MCF 10A (cell line): ENCODE data around the gene MYO16. TPM values are rescaled to one million over a fixed set of nuclear protein-coding genes. Genes with fewer than 3 reads are reported as not detected.

Experiments used
- BruUV-seq: library from RNA; stranded (reverse); fragments of 400-500 nt; replicated peaks from 2 replicates; lab custom pipeline; 2021; lab: Mats Ljungman, UMichigan
- CTCF ChIA-PET: fragments of 300-600 bp; sonication (Branson Sonifier 250); formaldehyde crosslinking; extraction: SDS; loops from one replicate; lab custom pipeline; 2021; ENCODE audit warnings: antibody characterized with exemption, inconsistent platforms; lab: Yijun Ruan, JAX
- POLR2A ChIA-PET: fragments of 300-600, 350-650 bp; sonication (Branson Sonifier 250); formaldehyde crosslinking; extraction: SDS; loops from one replicate; lab custom pipeline; 2020; ENCODE audit warnings: antibody characterized with exemption, inconsistent platforms; lab: Yijun Ruan, JAX
- DNase-seq: peaks from one replicate; pipeline ENCODE4 v3.0.0-alpha.2; 2018; ENCODE audit not compliant: unreplicated experiment
- H3K27ac Mint-ChIP-seq: one replicate; pipeline ENCODE4 v1.8.0; 2022; ENCODE audit warnings: mild to moderate bottlenecking, low read depth, mixed read lengths; ENCODE audit not compliant: unreplicated experiment
- H3K27me3 Mint-ChIP-seq: one replicate; pipeline ENCODE4 v1.8.0; 2022; ENCODE audit warnings: mixed read lengths; ENCODE audit not compliant: insufficient read depth, unreplicated experiment
- H3K36me3 Mint-ChIP-seq: one replicate; pipeline ENCODE4 v1.8.0; 2022; ENCODE audit warnings: mild to moderate bottlenecking, moderate library complexity, mixed read lengths; ENCODE audit not compliant: insufficient read depth, unreplicated experiment
- H3K4me1 Mint-ChIP-seq: one replicate; pipeline ENCODE4 v1.8.0; 2022; ENCODE audit warnings: mixed read lengths; ENCODE audit not compliant: insufficient read depth, unreplicated experiment
- H3K4me3 Mint-ChIP-seq: one replicate; pipeline ENCODE4 v1.8.0; 2022; ENCODE audit warnings: mild to moderate bottlenecking, moderate library complexity, mixed read lengths; ENCODE audit not compliant: unreplicated experiment
- H3K9me3 Mint-ChIP-seq: one replicate; pipeline ENCODE4 v1.8.0; 2022; ENCODE audit warnings: mixed read lengths; ENCODE audit not compliant: unreplicated experiment
- CTCF ChIP-seq: fragments of 200-600 bp; IDR thresholded peaks from one replicate; pipeline ENCODE4 v1.8.0; 2022; ENCODE audit warnings: antibody characterized with exemption, mild to moderate bottlenecking; ENCODE audit not compliant: unreplicated experiment
- intact Hi-C: fragments of 100-400 bp; cut with micrococcal nuclease; formaldehyde crosslinking; loops from 2 replicates; pipeline ENCODE4 v1.14.1; 2022
- total RNA-seq: library from RNA; stranded (reverse); gene quantifications from 2 replicates; pipeline ENCODE4 v1.2.3, GENCODE V29; 2022

MYO16 gene
- total RNA-seq, 1 experiment from 2014 or later, result not detected

- H3K4me3 Mint-ChIP-seq, result no peak overlapping the region
- TF ChIP-seq CTCF, result no peak
- no TSS peak for BruUV-seq
- intact Hi-C loops, result no loop called here
- CTCF ChIA-PET, result interaction anchor here (1.2 kb wide), 1 partner anchor 625 kb away, joined by 3 read pairs; no protein-coding TSS in a partner anchor
- no peaks in the 10 kb centered on the region for H3K27me3 Mint-ChIP-seq
- DNase-seq, result no peak
- H3K27ac Mint-ChIP-seq, result peak overlapping the region; percentile 71
- no peaks in the 10 kb centered on the region for H3K9me3 Mint-ChIP-seq
- H3K36me3 Mint-ChIP-seq, result peaks cover 11% of the 10 kb centered on the region
- peaks cover 49% of the 10 kb centered on the region for H3K4me1 Mint-ChIP-seq
- POLR2A ChIA-PET, result interaction anchor here (2.2 kb wide), 1 partner anchor 12 kb away, joined by 12 read pairs; no protein-coding TSS in a partner anchor
Measured at GRCh38 chr13:109159650-109160309, 530.4 kb downstream of the MYO16 start.

GRCh38 chr13:109160357-109160756, 530.9 kb downstream of the MYO16 start:
- H3K4me1 Mint-ChIP-seq, result peaks cover 43% of the 10 kb centered on the region
- H3K4me3 Mint-ChIP-seq, result no peak overlapping the region
- H3K9me3 Mint-ChIP-seq, result no peaks in the 10 kb centered on the region
- TF ChIP-seq CTCF, result no peak
- ChIA-PET CTCF (no interaction called here), POLR2A (no interaction called here)
- intact Hi-C loops, result no loop called here
- no peak for DNase-seq
- peaks cover 6% of the 10 kb centered on the region for H3K36me3 Mint-ChIP-seq
- no TSS peak for BruUV-seq
- no peaks in the 10 kb centered on the region for H3K27me3 Mint-ChIP-seq
- no peak overlapping the region for H3K27ac Mint-ChIP-seq

- no peaks in the 10 kb centered on the region for H3K9me3 Mint-ChIP-seq
- no peak overlapping the region for H3K4me3 Mint-ChIP-seq
- ChIA-PET POLR2A (no interaction called here), CTCF (no interaction called here)
- no peaks in the 10 kb centered on the region for H3K36me3 Mint-ChIP-seq
- H3K4me1 Mint-ChIP-seq, result peaks cover 37% of the 10 kb centered on the region
- H3K27ac Mint-ChIP-seq, result no peak overlapping the region
- H3K27me3 Mint-ChIP-seq, result no peaks in the 10 kb centered on the region
- DNase-seq, result no peak
- no peak for TF ChIP-seq CTCF
- no TSS peak for BruUV-seq
- intact Hi-C loops, result no loop called here
Measured at GRCh38 chr13:109160887-109161669, 531.7 kb downstream of the MYO16 start.
